KMS-11 (cell line): ENCODE data around the gene CDK5RAP1.

Source experiments
- H2AFZ ChIP-seq: fragments of 200-600 bp; sonication (generic); 2 replicates; pipeline ENCODE4 v1.6.1; 2016; ENCODE audit warnings: antibody characterized with exemption, mixed run types, low read depth
- H3K27ac ChIP-seq: fragments of 200-600 bp; sonication (generic); 2 replicates; pipeline ENCODE4 v1.6.1; 2016; ENCODE audit warnings: mild to moderate bottlenecking, mixed run types
- H3K27me3 ChIP-seq: fragments of 200-600 bp; sonication (generic); 2 replicates; pipeline ENCODE4 v1.6.1; 2017; ENCODE audit warnings: mild to moderate bottlenecking, low read depth, mixed run types, moderate library complexity; ENCODE audit not compliant: insufficient read depth
- H3K36me3 ChIP-seq: fragments of 200-600 bp; sonication (generic); 2 replicates; pipeline ENCODE4 v1.6.1; 2017; ENCODE audit warnings: mild to moderate bottlenecking, mixed run types; ENCODE audit not compliant: insufficient read depth
- H3K4me1 ChIP-seq: fragments of 200-600 bp; sonication (generic); 2 replicates; pipeline ENCODE4 v1.6.1; 2016; ENCODE audit warnings: mild to moderate bottlenecking, low read depth, mixed run types; ENCODE audit not compliant: poor library complexity, severe bottlenecking
- H3K4me2 ChIP-seq: fragments of 200-600 bp; sonication (generic); 2 replicates; pipeline ENCODE4 v1.7.0; 2016; ENCODE audit warnings: mild to moderate bottlenecking, mixed run types
- H3K4me3 ChIP-seq: fragments of 200-600 bp; sonication (generic); IDR thresholded peaks from 2 replicates; pipeline ENCODE4 v1.6.1; 2017; ENCODE audit warnings: low read depth, low read length, mixed read lengths; ENCODE audit not compliant: insufficient read depth
- H3K79me2 ChIP-seq: fragments of 200-600 bp; sonication (generic); 2 replicates; pipeline ENCODE4 v1.6.1; 2016; ENCODE audit warnings: low read depth, mixed run types; ENCODE audit not compliant: insufficient read depth
- H3K9ac ChIP-seq: fragments of 200-600 bp; sonication (generic); 2 replicates; pipeline ENCODE4 v1.6.1; 2016; ENCODE audit warnings: mild to moderate bottlenecking, mixed run types
- H4K20me1 ChIP-seq: fragments of 200-600 bp; sonication (generic); 2 replicates; pipeline ENCODE4 v1.6.1; 2016; ENCODE audit warnings: mild to moderate bottlenecking, mixed run types; ENCODE audit not compliant: insufficient read depth
- TF ChIP-seq, protein P1 (sequence below): fragments of 200-600 bp; sonication (generic); conservative IDR thresholded peaks from 2 replicates; pipeline ENCODE4 v1.6.1; 2017; ENCODE audit warnings: low read depth, mild to moderate bottlenecking, antibody characterized with exemption, low read length, moderate library complexity, mixed read lengths

CDK5RAP1 gene

DNA sequence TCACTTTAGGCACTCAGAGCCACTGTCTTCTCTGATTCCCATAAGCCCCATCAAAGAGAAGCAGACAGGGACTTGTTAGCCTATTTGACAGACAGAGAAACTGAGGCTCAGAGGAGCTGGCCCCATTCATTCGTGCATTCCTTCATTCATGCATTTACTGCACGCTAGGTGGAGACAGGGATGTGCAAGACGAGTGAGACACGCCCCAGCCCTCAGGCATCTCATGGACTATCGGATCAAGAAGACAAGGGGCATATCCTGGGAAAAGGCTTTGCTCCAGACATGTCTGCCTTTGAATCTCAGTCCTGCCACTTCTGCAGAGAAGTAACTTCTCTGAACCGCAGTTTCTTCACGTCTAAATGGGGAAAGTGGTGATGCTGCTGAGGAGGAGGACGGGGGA, 64.2 kb downstream of the CDK5RAP1 start:
- Histone ChIP-seq H3K4me1 (peaks cover 28% of the 10 kb centered on the region), H3K27me3 (no peaks in the 10 kb centered on the region), H4K20me1 (no peaks in the 10 kb centered on the region), H2AFZ (peak overlapping the region; percentile 56; the same call in 1 of the 2 replicates), H3K36me3 (no peaks in the 10 kb centered on the region), H3K79me2 (no peaks in the 10 kb centered on the region), H3K27ac (peak overlapping the region; percentile 84; the same call in 1 of the 2 replicates), H3K4me2 (peak overlapping the region; percentile 75; the same call in 1 of the 2 replicates), H3K9ac (no peak overlapping the region), H3K4me3 (no peak overlapping the region)
- TF ChIP-seq, protein P1, sequence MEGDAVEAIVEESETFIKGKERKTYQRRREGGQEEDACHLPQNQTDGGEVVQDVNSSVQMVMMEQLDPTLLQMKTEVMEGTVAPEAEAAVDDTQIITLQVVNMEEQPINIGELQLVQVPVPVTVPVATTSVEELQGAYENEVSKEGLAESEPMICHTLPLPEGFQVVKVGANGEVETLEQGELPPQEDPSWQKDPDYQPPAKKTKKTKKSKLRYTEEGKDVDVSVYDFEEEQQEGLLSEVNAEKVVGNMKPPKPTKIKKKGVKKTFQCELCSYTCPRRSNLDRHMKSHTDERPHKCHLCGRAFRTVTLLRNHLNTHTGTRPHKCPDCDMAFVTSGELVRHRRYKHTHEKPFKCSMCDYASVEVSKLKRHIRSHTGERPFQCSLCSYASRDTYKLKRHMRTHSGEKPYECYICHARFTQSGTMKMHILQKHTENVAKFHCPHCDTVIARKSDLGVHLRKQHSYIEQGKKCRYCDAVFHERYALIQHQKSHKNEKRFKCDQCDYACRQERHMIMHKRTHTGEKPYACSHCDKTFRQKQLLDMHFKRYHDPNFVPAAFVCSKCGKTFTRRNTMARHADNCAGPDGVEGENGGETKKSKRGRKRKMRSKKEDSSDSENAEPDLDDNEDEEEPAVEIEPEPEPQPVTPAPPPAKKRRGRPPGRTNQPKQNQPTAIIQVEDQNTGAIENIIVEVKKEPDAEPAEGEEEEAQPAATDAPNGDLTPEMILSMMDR: no peak

DNA sequence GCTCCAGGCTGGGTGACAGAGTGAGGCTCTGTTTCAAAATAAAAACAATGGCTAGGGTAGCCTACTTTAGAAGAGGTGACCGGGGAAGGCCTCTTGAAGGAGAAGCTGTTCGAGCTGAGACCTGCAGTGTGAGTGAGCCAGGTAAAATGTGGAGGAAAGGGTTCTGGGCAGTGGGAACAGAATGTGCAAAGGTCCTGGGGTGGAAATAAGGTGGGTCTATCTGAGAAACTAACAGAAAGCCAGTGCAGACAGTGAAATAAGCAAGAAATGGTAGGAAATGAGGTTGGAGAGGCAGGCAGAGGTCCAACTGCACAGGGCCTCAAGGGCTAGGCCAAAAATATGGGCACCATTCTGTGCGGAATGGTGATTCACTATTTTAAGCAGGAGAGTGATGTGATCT, 64.9 kb downstream of the CDK5RAP1 start:
- TF ChIP-seq, protein P1: no peak
- Histone ChIP-seq H3K27me3 (no peaks in the 10 kb centered on the region), H3K4me3 (no peak overlapping the region), H4K20me1 (no peaks in the 10 kb centered on the region), H3K36me3 (no peaks in the 10 kb centered on the region), H3K4me2 (no peak overlapping the region), H3K9ac (no peak overlapping the region), H2AFZ (no peak overlapping the region), H3K79me2 (no peaks in the 10 kb centered on the region), H3K4me1 (peaks cover 28% of the 10 kb centered on the region), H3K27ac (no peak overlapping the region)

DNA sequence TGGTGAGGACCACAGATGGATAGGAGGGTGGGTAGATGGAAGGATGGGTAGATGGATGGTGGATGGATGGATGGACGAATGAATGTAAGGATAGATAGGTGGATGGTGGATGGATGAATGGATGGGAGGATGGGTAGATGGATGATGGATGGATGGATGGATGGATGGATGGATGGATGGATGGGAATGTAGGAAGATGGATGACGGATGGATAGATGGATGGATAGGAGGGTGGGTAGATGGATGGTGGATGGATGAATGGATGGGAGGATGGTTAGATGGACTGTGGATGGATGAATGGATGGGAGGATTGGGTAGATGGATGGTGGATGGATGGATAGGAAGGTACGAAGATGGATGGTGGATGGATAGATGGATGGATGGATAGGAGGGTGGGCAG, 67.2 kb downstream of the CDK5RAP1 start:
- H3K4me3 ChIP-seq: no peak overlapping the region
- H2AFZ ChIP-seq: no peak overlapping the region
- no peak overlapping the region for H3K27ac ChIP-seq
- H4K20me1 ChIP-seq: no peaks in the 10 kb centered on the region
- H3K36me3 ChIP-seq: no peaks in the 10 kb centered on the region
- H3K4me1 ChIP-seq: peaks cover 23% of the 10 kb centered on the region
- H3K27me3 ChIP-seq: peaks cover 5% of the 10 kb centered on the region; the same call in 1 of the 2 replicates
- TF ChIP-seq, protein P1: no peak
- H3K4me2 ChIP-seq: no peak overlapping the region
- no peaks in the 10 kb centered on the region for H3K79me2 ChIP-seq
- H3K9ac ChIP-seq: no peak overlapping the region

DNA sequence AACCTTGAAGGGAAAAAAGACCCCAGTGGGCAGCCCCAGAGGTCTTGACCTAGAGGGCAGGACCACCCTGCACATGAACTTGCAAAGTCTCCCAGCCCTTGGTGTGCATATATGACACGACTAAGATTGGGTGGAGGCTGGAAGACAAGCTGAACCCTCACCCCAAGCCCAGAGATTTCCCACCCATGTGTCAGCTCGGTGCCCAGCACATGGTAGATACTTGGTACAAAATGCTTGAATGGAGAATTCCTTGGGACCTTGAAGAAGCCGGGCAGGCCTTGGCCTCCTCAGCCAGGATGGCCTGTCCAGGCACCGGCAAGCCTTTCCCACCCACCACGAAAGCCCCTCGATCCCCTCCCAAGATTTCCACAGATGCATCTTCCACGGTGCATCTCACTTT, 67.7 kb downstream of the CDK5RAP1 start:
- H3K27me3 ChIP-seq: peaks cover 10% of the 10 kb centered on the region; the same call in 1 of the 2 replicates
- peaks cover 18% of the 10 kb centered on the region for H3K4me1 ChIP-seq
- H3K27ac ChIP-seq: no peak overlapping the region
- no peak overlapping the region for H3K4me3 ChIP-seq
- TF ChIP-seq, protein P1: no peak
- H3K4me2 ChIP-seq: no peak overlapping the region
- H2AFZ ChIP-seq: no peak overlapping the region
- no peaks in the 10 kb centered on the region for H3K36me3 ChIP-seq
- no peaks in the 10 kb centered on the region for H3K79me2 ChIP-seq
- H4K20me1 ChIP-seq: no peaks in the 10 kb centered on the region
- no peak overlapping the region for H3K9ac ChIP-seq
